NCI-H510A (cell line): ENCODE data around the gene UPF2.
"Not testable (repeated sequence)": the region's sequence is repeated elsewhere in the genome, so short reads cannot be mapped to it uniquely, and the experiment has no call there.

Source experiments
- DNase-seq: peaks from one replicate; lab custom pipeline; 2025; lab: John Stamatoyannopoulos, UW

Gene UPF2

GRCh38 chr10:11907914-11908313 is 134.7 kb downstream of the UPF2 start:
- no peak for DNase-seq

DNA sequence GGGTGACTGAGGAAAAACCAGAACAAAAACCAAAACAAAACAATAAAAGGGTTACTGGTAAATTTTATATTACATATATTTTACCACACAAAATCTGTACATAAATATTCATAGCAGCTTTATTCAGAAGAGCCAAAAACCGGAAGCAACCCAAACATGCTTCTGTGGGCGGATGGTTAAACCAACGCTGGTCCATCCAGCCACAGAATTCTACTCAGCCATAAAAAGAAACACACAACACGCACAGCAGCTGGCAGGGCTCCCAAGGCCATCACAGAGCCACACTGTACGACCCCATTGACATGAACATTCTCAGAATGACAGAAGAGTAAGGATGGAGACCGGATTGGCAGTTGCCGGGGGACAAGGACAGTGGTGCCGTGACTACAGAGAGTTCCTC is 135.9 kb downstream of the UPF2 start:
- DNase-seq, result no peak

DNA sequence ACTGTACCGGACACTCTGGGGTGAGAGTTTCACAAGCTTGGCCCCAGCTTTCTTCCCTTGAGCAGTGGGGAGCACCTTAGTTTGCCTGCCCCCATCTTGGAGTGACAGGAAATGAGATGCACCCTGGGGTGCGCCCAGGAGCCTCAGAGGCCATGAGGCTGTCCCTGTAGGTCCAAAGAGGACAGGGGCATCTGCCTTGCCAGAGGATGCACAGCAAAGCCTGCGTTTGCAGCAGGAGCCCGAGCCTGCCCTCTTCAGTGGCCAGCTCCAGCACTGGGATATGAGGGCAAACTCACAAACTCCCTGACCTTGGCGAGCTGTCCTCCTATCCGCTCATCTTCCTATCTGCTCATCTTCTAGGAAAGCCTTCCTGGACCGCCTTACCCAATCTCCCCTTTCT is 140.0 kb downstream of the UPF2 start:
- no peak for DNase-seq

- DNase-seq, result no peak
Measured at GRCh38 chr10:11901833-11902475, 140.7 kb downstream of the UPF2 start.

GRCh38 chr10:11901454-11901832 is 141.2 kb downstream of the UPF2 start:
- no peak for DNase-seq

GRCh38 chr10:11901036-11901301 is 141.6 kb downstream of the UPF2 start:
- no peak for DNase-seq

DNA sequence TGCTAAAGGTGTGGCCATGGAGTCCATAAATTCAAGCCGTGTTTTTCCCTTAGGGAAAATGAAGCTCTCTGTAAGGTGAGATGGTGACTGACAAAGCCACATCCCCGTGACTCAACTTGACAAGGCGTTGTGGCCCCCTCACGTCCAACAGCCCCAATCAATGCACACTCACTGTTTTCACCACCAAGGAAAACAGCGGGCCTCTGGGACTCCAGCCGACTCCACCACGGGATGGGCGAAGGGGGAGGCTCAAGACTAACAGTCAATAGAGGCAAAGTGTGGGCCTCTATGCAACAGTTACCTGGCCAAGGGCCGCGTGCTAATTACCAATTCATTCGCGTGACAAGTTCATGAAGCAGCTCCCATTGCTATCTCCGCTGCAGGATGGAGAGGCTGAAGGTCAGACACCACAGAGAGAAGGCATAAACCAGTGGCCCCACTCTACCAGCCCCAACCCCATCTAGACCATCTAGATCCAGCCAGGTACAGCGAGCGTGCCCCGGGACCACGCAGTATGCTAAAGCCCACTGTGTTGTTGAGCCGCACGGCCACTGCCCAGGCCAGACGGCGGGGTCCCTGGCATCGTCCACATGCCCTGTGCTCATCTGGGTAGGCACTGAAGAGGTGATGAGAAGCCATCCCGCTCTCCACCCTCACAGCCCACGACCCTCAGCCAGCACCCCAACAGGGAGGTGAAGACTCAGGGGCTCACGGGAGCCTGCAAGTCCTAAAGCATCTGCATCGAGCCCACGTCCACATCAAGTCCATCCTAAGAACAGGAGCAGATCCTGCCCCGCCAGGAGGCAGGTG is 143.3 kb downstream of the UPF2 start:
- DNase-seq, result no peak

- no peak for DNase-seq
Measured at GRCh38 chr10:11898372-11899066, 144.1 kb downstream of the UPF2 start.

DNA sequence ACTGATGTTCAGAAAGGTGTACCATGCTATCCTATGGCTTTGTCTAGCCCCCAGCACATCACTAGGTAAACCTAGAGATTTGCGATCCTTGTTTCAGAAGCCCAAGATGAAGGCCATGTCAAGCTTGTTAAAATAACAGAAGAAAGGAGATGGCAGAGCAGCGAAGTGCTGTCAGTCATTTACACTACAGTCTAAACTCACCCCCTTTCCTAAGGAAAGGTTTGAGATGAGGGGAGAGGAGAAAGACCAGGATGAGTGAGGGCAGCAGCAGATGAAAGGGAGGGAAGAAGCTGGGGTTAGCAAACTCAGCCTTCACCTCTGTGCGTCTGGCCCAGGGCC is 144.6 kb downstream of the UPF2 start:
- DNase-seq, result no peak

GRCh38 chr10:11896549-11897200 is 145.9 kb downstream of the UPF2 start:
- DNase-seq, result no peak

- no peak for DNase-seq
Measured at GRCh38 chr10:11895598-11895997, 147.0 kb downstream of the UPF2 start.

- DNase-seq, result no peak
Measured at GRCh38 chr10:11895108-11895466, 147.5 kb downstream of the UPF2 start.

- DNase-seq, result peak; percentile 78
Measured at GRCh38 chr10:11894381-11895107, 148.1 kb downstream of the UPF2 start.

- no peak for DNase-seq
Measured at GRCh38 chr10:11893749-11894278, 148.8 kb downstream of the UPF2 start.

- no peak for DNase-seq
Measured at GRCh38 chr10:11891776-11892486, 150.7 kb downstream of the UPF2 start.

GRCh38 chr10:11889263-11889662 is 153.3 kb downstream of the UPF2 start:
- DNase-seq, result not testable (repeated sequence)

DNA sequence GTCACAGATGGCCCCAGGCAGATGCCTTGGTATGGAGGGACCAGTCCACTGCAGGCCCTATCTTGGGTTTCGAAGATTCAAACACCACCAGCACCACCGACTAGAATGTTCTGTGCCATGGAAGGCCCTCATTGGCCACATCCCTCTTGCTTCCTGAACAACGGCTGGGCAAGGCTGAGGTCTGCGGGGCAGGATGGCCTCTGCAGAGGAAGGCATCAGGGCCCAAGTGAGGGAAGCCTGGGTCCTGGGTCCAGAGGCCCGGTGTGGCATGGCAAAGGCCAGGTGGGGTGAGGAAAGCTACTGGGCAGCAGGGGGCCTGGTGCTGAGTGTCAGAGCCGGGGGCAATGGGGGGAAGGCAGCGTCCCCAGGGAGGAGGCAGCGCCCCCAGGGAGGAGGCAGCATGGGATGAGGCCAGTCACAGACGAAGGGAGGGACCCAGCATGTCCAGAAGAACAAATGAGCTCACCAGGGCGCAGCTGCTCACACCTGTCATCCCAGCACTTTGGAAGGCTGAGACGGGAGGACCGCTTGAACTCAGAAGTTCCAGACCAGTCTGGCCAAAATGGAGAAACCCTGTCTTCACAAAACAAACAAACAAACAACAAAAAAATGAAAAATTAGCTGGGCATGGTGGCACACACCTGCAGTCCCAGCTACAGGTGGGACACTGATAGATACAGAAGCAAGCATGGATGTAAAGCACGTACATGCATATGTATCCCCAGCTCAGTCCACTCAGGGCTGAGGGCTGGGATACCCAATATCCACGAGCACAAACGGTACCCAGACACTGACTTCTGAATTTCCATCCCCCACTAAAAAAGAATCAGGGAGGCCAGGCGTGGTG is 155.0 kb downstream of the UPF2 start:
- DNase-seq, result no peak

DNA sequence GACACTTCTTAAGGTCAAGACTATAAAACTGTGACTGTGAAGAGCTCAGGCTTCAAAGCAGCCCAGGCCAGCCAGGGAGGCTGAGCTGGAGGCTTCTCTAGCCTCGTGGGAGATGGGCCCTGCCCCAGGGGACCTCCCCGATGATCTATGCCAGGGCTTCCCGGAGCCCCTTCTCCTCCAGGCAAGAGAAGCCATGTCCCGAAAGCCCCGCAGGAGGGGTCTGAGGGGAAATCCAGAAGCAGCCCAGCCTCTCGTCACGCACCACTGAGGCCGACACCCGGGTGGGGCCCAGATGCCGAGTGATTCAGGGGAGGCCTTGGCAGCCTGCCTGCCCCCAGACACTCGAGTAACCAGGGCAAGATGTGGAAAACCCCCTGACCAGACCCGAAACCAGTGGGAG is 155.8 kb downstream of the UPF2 start:
- DNase-seq, result no peak

GRCh38 chr10:11886138-11886474 is 156.5 kb downstream of the UPF2 start:
- no peak for DNase-seq

GRCh38 chr10:11885437-11886137 is 157.0 kb downstream of the UPF2 start:
- no peak for DNase-seq
